ENCODE results near the gene HSD17B11.

DNA sequence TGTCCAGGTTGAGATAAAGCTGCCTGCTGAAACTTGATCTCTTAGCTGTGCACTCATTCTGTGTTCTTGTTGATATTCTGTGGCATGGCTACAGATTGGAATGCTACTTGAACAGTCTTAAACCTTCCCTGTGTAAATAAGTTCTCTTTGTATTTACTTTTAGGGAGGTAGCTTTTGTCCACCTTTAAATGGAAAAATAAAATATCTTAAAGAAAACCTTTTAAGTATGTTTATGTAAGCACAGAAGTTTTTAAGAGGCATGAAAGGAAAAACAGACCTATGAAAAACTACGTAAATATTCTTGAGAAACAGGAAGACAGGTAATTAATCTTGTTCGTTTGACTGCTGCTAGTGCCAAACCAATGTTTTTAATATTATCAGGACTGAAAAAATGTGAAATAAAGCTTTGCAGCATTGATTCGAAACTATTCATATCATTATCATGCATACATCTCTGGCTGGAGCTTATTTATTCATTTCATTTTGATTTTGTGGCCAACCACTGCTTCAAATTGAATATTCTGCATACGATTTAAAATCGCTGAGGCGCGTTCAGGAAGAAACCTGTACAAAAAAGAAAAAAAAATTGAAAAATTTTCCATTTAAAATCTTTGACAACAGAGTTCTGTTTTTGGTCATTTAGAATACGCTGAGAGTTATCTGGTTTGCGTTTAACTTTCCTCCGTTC is 86.1 kb downstream of the HSD17B11 start:
- TF ChIP-seq POLR2A (IDR thresholded peaks at IDR 0.05) = no peak
- TF ChIP-seq, protein P1, sequence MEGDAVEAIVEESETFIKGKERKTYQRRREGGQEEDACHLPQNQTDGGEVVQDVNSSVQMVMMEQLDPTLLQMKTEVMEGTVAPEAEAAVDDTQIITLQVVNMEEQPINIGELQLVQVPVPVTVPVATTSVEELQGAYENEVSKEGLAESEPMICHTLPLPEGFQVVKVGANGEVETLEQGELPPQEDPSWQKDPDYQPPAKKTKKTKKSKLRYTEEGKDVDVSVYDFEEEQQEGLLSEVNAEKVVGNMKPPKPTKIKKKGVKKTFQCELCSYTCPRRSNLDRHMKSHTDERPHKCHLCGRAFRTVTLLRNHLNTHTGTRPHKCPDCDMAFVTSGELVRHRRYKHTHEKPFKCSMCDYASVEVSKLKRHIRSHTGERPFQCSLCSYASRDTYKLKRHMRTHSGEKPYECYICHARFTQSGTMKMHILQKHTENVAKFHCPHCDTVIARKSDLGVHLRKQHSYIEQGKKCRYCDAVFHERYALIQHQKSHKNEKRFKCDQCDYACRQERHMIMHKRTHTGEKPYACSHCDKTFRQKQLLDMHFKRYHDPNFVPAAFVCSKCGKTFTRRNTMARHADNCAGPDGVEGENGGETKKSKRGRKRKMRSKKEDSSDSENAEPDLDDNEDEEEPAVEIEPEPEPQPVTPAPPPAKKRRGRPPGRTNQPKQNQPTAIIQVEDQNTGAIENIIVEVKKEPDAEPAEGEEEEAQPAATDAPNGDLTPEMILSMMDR (IDR thresholded peaks at IDR 0.05) = no peak

Measured in esophagus squamous epithelium (tissue), 4 donors.